K562 (cell line): ENCODE data around the gene IRF2BP2. TPM values are rescaled to one million over a fixed set of nuclear protein-coding genes. Genes with fewer than 3 reads are reported as not detected.

Experiments used
- ATF1 ChIP-seq, 2 experiments: fragments of 450-650 bp in 1 of 2; IDR thresholded peaks; 2 replicates each; pipeline ENCODE4 v1.6.1; 2016; ENCODE audit warnings: missing compliant biosample characterization in 1 of 2, missing genetic modification characterization in 1 of 2
- BHLHE40 ChIP-seq: IDR thresholded peaks from 2 replicates; pipeline ENCODE4 v1.6.1; 2011; ENCODE audit warnings: low read length, improper control_type of control experiment
- CEBPG ChIP-seq, 3 experiments: fragments of 200-800 bp in 1 of 3; sonication (Bioruptor generic) in 1 of 3; sonication (generic) in 1 of 3; formaldehyde crosslinking in 1 of 3; IDR thresholded peaks in 2 of 3; conservative IDR thresholded peaks in 1 of 3; 2 replicates each; pipeline versions ENCODE4 v1.6.1 to v1.8.0; 2016 to 2022; ENCODE audit warnings: missing compliant biosample characterization in 2 of 3, missing genetic modification characterization in 2 of 3, mild to moderate bottlenecking in 1 of 3, missing genetic modification reagents in 1 of 3
- CTBP1 ChIP-seq: fragments of 450-650 bp; IDR thresholded peaks from 2 replicates; pipeline ENCODE4 v1.6.1; 2016; ENCODE audit warnings: borderline replicate concordance
- CXXC5 ChIP-seq: fragments of 250-450 bp; sonication (Bioruptor Pico); IDR thresholded peaks from 2 replicates; pipeline ENCODE4 v1.8.0; 2022; ENCODE audit warnings: inconsistent platforms, mild to moderate bottlenecking, moderate library complexity
- E2F4 ChIP-seq: sonication (generic); formaldehyde crosslinking; IDR thresholded peaks from 2 replicates; pipeline ENCODE4 v1.8.0; 2022; ENCODE audit warnings: mild to moderate bottlenecking, low read depth, missing genetic modification reagents
- ETS1 ChIP-seq: conservative IDR thresholded peaks from 2 replicates; pipeline ENCODE4 v1.6.1; 2011; ENCODE audit warnings: low read depth, mild to moderate bottlenecking, low read length; ENCODE audit not compliant: control insufficient read depth
- FOXA3 ChIP-seq, 2 experiments: fragments of 450-650 bp in 1 of 2; sonication (generic) in 1 of 2; formaldehyde crosslinking; IDR thresholded peaks in 1 of 2; conservative IDR thresholded peaks in 1 of 2; 2 replicates each; pipeline versions ENCODE4 v1.4.0 to v1.8.0; 2020 to 2022; ENCODE audit warnings: mild to moderate bottlenecking in 2 of 2, missing genetic modification reagents in 1 of 2
- GABPA ChIP-seq: fragments of 200-800 bp; sonication (Bioruptor generic); conservative IDR thresholded peaks from 2 replicates; pipeline ENCODE4 v1.6.1; 2016; ENCODE audit warnings: low read depth, missing genetic modification characterization, missing compliant biosample characterization
- HOXB6 ChIP-seq: fragments of 250-450 bp; sonication (Bioruptor Pico); IDR thresholded peaks from 2 replicates; pipeline ENCODE4 v1.5.1; 2022; ENCODE audit warnings: mild to moderate bottlenecking, borderline replicate concordance
- KAT7 ChIP-seq: sonication (generic); formaldehyde crosslinking; IDR thresholded peaks from 2 replicates; pipeline ENCODE4 v1.8.0; 2022; ENCODE audit warnings: missing genetic modification reagents, mild to moderate bottlenecking, borderline replicate concordance
- MBD1 ChIP-seq: fragments of 250-450 bp; sonication (Bioruptor Pico); IDR thresholded peaks from 2 replicates; pipeline ENCODE4 v1.8.0; 2022; ENCODE audit warnings: inconsistent platforms
- NCOR1 ChIP-seq: fragments of 450-650 bp; IDR thresholded peaks from 2 replicates; pipeline ENCODE4 v1.6.1; 2016; ENCODE audit warnings: mild to moderate bottlenecking, moderate library complexity
- NFRKB ChIP-seq: fragments of 450-650 bp; IDR thresholded peaks from 2 replicates; pipeline ENCODE4 v1.6.1; 2016; ENCODE audit warnings: low read depth
- RNF2 ChIP-seq: sonication (generic); IDR thresholded peaks from 2 replicates; pipeline ENCODE4 v1.6.1; 2016
- SIN3B ChIP-seq: fragments of 450-650 bp; IDR thresholded peaks from 2 replicates; pipeline ENCODE4 v1.6.1; 2017; ENCODE audit warnings: low read depth, mild to moderate bottlenecking, moderate library complexity
- ZBTB43 ChIP-seq: sonication (generic); formaldehyde crosslinking; IDR thresholded peaks from 2 replicates; pipeline ENCODE4 v1.8.0; 2023; ENCODE audit warnings: mild to moderate bottlenecking, missing genetic modification reagents
- ZNF277 ChIP-seq: fragments of 250-450 bp; sonication (Bioruptor Pico); IDR thresholded peaks from 2 replicates; pipeline ENCODE4 v1.8.0; 2022; ENCODE audit warnings: inconsistent platforms, mild to moderate bottlenecking, moderate library complexity, borderline replicate concordance
- ZNF695 ChIP-seq: fragments of 450-650 bp; formaldehyde crosslinking; IDR thresholded peaks from 2 replicates; pipeline ENCODE4 v1.4.0; 2020; ENCODE audit warnings: mild to moderate bottlenecking, moderate library complexity
- polyA plus RNA-seq, 8 experiments: library from polyadenylated mRNA; depleted of rRNA in 4 of 8; stranded (reverse) in 5 of 8; unstranded in 3 of 8; fragments of >200 nt; fragmentation: Nextera tagmentation in 2 of 8; fragmentation: Illumina TruSeq in 1 of 8; extraction: Ambion mirVana in 2 of 8; extraction: Trizol in 1 of 8; gene quantifications; 2 replicates each; pipeline versions ENCODE4 v1.2.1 to v1.2.3, GENCODE V29; 2011 to 2014; ENCODE audit warnings: inconsistent platforms in 1 of 8, missing spikeins in 1 of 8
- total RNA-seq, 7 experiments: library from RNA; depleted of rRNA in 6 of 7; stranded (reverse); fragments of >200 nt in 6 of 7; fragmentation: Illumina TruSeq in 2 of 7; extraction: Trizol in 2 of 7; gene quantifications; 2 replicates each; pipeline versions ENCODE4 v1.2.1 to v1.2.3, GENCODE V29; 2011 to 2021; ENCODE audit warnings: low replicate concordance in 1 of 7

Gene IRF2BP2
- total and polyA plus RNA-seq, 9 of the 15 experiments (the other 6 are each of a cell fraction or from before 2014, with no cell fraction given) = 7.7 to 68.6 (median 22.1) TPM

GRCh38 chr1:234602334-234603220 is 7.4 kb downstream of the IRF2BP2 start (continued):
- TF ChIP-seq ZNF277 (CRISPR knock-in tag) = no peak
- 0 out of 2 replicates have a peak, but pooled peaks have one; percentile 54 for TF ChIP-seq RNF2
- TF ChIP-seq MBD1 = no peak
- no peak; the same call in 1 of the 2 replicates for TF ChIP-seq CTBP1
- TF ChIP-seq GABPA (tag) = no peak; the same call in 1 of the 2 replicates
- peak; percentile 87 for TF ChIP-seq NFRKB
- no peak for TF ChIP-seq E2F4 (CRISPR knock-in tag)
- TF ChIP-seq BHLHE40 = no peak
- peak; percentile 49; the same call in 1 of the 2 replicates for TF ChIP-seq NCOR1
- TF ChIP-seq KAT7 (CRISPR knock-in tag) = 0 out of 2 replicates have a peak, but pooled peaks have one; percentile 19
- TF ChIP-seq CXXC5 (CRISPR knock-in tag) = peak; percentile 61; the same call in 1 of the 2 replicates
- no peak for TF ChIP-seq ZBTB43 (CRISPR knock-in tag)
- TF ChIP-seq ATF1 (CRISPR knock-in tag; IDR thresholded peaks at IDR 0.05) = no peak
- TF ChIP-seq ATF1 (tag; IDR thresholded peaks at IDR 0.05) = peak; percentile 59
- TF ChIP-seq ZNF695 (CRISPR knock-in tag) = 0 out of 2 replicates have a peak, but pooled peaks have one; percentile 48
- TF ChIP-seq CEBPG (CRISPR knock-in tag; IDR thresholded peaks at IDR 0.05) = no peak
- no peak for TF ChIP-seq CEBPG (tag; conservative IDR thresholded peaks at IDR 0.05 in 1 of 2, IDR thresholded peaks at IDR 0.05 in 1 of 2)
- no peak for TF ChIP-seq HOXB6
- no peak for TF ChIP-seq ETS1
- no peak; a peak in 1 of 4 replicates for TF ChIP-seq FOXA3 (CRISPR knock-in tag; conservative IDR thresholded peaks at IDR 0.05 in 1 of 2, IDR thresholded peaks at IDR 0.05 in 1 of 2)
- no peak for TF ChIP-seq SIN3B
